HG03575 (cell line): Measurements from ENCODE around the gene NTN4.
"Not testable (repeated sequence)": the region's sequence is repeated elsewhere in the genome, so short reads cannot be mapped to it uniquely, and the experiment has no call there.

Experiments
- ATAC-seq: cut with Tn5 transposase; IDR thresholded peaks from one replicate; pipeline ENCODE4 v1.9.1; 2021; ENCODE audit not compliant: unreplicated experiment, insufficient number of reproducible peaks, low FRiP score; ENCODE audit errors: extremely low read depth

Gene NTN4

DNA sequence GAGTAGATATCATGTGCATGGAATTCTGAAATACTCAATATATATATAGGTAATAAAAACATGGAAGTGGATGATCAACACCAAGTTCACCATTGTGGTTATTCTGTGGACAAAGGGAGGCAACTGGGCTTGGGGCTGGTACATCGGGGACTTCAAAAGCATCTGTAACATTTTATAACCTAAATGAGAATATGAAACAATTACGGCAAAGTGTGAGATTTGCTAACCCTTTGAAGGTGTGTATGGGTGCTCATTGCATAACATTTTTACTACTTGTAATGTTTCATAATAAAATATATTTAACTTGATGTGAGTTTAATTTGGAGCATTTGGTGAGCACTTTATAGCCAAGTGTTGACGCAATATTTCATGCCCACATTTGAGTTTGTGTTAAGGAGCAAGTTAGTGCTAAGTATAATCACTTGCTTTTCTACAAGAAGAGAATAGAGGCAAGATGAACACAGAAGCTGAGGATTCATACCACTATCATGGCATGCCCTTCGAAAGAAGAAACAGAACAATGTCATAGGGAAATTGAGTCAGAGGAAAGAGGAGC is 109.3 kb downstream of the NTN4 start:
- no peak for ATAC-seq

DNA sequence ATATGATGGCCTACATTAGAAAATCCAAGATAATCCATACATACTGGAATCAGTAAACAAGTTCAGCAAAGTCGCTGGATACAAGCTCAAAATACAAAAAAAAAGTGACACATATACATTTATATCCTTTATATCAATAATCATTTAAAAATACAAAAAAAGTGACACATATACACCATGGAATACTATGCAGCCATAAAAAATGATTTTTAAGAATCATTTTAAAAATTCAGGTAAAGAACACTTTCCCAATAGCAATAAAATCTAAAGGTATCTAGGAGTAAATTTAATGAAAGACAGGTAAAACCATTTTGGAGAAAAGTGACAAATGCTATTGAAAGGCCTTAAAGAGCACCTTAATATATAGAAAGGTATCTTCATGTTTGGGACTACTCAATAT is 111.9 kb downstream of the NTN4 start:
- no peak for ATAC-seq

DNA sequence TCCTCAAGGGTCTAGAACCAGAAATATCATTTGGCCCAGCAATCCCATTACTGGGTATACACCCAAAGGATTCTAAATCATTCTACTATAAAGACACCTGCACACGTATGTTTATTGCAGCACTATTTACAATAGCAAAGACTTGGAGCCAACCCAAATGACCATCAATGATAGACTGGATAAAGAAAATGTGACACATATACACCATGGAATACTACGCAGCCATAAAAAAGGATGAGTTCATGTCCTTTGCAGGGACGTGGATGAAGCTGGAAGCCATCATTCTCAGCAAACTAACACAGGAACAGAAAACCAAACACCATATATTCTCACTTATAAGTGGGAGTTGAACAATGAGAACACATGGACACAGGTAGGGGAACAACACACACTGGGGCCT is 112.8 kb downstream of the NTN4 start:
- ATAC-seq = not testable (repeated sequence)

DNA sequence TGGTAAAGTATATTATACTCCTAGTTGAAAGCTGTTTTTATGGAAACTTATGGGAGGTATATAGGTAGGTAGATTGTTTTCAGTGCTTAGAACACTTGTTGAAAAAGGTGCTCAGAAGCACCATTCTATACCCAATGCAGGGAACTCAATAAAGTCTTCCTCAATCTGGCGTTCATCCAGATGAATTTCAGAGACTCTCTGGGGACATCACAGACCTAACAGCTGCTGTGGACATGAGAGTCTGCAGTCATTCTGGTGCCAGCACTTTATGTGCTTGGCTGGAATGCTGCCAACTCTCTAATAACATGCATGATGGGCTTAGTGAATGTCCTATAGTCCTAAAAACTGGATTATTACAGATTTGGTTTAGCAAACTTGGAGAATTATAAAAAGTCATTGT is 115.9 kb downstream of the NTN4 start:
- ATAC-seq = no peak

DNA sequence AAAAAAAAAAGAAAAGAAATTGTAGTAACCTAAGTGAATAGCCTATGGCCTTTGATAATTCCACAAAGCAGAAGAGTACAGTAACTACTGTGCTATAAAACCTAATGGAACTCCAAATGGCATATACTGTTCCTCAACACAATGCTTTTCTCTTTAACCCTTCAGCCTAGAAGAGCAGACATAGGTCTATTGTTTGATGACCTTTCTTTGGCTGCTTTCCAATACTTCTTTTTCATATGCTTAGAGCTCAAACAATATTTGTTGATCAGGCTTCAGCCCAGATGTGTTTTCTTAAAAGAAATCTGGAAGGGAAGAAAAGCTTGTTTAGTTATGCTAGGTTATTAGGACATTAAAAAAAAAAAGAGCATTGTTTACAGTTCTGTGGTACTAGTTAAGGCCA is 116.4 kb downstream of the NTN4 start:
- no peak for ATAC-seq

DNA sequence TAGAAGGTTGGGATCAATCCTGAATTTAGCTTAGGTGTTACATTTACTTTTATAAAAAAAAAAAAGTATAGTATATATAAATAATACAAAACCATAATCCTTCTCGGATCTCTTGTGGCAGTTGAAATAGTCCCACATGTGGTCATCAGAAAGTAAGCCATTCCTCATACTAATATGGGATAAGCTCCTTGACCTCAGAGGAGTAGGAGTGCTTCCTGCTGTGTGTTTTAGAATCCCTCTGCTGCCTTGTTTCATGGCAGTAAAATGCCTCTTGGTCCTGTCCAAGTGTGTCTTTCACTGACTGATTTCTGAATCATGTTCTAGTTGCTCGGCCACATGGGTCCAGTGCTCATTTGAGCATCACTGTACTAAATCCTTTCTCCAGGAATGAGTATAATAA is 117.0 kb downstream of the NTN4 start:
- no peak for ATAC-seq

DNA sequence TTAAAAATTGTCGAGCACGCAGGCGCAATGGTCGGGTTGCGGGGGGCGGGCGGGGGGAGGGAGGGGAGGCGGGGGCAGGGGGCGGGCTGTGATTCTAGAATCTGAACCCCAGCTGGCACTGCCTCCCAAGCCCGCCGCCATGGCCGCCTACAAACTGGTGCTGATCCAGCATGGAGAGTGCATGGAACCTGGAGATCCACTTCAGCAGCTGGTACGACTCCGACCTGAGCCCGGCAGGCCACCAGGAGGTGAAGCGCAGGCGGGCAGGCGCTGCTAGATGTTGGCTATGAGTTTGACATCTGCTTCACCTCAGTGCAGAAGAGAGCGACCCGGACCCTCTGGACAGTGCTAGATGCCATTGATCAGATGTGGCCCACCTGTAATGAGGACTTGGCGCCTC is 118.4 kb downstream of the NTN4 start:
- no peak for ATAC-seq

DNA sequence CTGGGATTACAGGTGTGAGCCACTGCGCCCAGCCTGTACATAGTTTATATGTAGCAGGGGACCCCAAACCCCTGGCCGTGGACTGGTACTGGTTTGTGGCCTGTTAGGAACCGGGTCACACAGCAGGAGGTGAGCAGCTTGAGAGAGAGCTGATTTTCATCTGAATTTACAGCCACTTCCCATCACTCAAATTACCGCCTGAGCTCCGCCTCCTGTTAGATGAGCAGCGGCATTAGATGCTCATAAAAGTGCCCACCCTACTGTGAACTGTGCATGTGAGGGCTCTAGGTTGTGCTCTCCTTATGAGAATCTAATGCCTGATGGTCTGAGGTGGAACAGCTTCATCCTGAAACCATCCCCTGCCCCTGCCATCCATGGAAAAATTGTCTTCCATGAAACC is 119.3 kb downstream of the NTN4 start:
- ATAC-seq = no peak

DNA sequence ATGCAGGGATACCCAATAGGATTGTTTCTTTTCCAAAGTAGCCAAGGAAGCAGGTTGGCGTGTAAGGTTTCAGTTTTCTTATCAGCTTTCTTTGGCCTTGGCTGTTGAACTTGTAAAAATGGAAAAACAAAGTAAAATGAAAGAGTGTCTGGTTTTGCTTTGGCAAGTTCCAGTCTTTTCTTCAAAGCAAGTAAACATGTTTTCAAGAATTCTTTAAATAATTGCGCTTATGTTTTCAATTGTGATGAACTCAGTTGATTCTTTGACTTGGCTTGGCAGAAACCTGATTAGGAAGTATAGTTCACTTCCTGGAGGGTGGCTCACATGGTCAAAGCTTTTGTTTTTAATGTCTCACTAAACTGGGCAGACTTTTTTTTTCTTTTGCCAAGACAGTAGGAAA is 127.0 kb downstream of the NTN4 start:
- ATAC-seq = no peak

DNA sequence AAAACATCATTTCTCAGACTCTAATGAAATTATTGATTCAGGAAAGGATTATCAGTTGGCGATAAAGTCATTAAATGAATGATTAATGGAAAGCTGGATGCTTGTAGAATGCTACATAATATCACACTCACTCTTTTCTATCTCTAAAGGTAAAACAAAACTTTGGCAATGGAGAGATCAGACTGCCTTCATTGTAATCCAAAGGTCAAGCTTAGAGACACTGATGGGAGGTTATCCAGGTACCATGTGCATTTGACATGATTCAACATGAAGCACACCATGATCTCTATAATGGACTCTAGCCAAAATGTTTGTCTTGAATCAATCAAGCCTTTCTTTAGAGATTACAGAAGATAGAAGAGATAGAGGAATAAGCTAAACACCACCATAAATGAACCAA is 129.2 kb downstream of the NTN4 start:
- ATAC-seq = no peak

DNA sequence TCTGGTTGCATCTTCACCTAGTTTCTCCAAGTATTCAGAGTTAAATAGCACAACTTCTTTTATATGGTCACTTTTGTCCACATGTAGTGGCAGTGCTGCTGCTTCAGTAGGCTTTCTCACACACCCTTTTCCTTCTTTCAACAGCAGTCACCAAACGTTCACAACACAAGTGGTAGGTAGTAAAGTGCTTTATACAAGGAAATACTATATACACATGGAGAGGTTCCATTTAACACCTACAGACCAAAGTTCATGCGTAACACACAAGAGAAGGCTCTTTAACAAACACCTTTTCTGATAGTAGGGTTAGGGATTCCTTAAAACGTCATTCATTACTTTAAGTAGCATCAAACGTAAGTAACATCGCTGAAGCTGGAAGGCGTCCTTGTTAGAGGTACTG is 132.2 kb downstream of the NTN4 start:
- ATAC-seq = no peak

DNA sequence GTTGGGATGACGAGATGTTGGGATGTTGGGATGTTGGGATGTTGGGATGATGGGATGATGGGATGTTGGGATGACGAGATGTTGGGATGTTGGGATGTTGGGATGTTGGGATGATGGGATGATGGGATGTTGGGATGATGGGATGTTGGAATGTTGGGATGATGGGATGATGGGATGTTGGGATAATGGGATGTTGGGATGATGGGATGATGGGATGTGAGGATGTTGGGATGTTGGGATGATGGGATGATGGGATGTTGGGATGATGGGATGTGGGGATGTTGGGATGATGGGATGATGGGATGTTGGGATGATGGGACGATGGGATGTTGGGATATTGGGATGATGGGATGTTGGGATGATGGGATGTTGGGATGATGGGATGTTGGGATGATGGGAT is 135.9 kb downstream of the NTN4 start:
- ATAC-seq = not testable (repeated sequence)

DNA sequence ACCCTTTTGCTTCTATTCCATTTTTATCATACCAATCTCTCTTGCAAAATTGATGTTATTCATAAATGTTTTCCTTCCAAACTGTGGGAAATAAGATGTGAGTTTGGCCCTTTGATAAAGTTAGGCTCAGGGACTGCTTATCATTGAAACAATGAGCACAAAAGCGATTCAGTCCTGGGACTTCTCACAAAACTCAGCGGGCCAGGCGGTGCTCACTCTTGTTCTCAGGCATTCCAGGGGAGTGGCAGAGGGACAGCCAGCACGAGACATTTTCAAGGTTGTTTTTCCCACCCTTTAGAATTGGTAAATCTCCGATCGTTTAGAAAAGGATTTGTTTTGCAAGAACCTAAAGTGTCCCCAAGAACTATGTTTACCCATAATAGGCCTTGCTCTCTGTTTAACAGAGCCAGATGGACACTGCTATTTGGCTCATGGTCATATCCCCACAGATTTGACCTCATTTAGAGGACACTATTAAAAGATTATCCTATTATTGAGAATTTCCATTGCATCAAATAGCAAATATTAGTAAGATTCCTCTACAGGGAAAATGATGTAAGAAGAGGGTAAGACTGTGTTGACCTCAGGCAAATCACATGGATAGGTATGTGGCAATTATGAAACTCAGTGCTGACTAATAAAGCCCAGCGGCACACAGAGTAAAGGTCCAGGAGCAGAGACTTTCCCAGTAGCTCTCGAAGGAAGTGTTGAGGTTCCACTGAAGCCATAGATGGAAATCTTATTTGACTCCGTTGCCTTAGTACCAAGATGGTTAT is 136.6 kb downstream of the NTN4 start:
- no peak for ATAC-seq

DNA sequence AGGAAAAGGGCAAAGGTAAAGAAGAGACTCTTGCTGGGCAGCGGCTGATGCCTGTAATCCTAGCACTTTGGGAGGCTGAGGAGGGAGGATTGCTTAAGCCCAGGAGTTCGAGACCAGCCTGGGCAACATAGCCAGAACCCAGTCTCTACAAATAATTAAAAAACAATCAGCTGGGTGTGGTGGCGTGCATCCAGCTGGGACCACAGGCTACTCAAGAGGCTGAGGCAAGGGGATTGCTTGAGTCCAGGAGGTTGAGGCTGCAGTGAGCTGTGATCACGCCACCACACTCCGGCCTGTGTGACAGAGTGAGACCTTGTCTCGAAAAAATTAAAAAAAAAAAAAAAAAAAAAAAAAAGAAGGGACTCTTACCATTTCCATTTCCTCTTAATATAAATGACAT is 138.9 kb downstream of the NTN4 start:
- ATAC-seq = no peak

DNA sequence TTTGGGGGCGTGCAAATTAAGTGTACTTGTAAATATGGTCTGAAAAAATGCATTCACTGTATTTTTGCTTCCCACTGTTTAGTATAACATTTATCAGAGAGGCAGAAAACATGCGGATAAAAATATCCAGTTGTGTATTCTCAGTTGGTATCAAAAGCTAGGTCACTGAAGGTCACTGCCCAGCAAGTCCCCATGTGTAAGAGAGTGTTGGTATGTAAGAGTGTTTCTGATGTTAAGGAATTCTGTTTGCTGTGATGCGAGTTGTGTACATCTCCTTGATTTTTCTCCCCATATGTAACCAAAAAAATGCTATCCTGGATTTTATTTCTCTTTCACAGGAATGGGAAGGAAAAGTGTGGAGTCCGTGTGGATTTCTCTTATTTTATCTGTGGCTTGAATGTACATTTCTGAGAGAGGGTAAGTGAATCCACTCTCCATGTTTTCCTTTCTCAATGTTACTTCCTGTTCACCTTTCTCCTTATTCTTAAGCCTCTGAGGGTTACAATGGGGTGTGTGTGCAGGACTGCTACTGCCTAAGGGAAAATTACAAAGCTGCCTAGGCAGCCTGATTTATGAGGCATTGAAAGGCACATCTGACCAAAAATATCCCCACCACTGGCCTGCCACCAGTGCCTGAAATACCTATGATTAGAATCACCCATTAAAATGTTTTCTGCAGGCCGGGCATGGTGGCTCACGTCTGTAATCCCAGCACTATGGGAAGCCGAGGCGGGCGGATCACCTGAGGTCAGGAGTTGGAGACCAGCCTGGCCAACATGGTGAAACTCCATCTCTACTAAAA is 141.4 kb downstream of the NTN4 start:
- ATAC-seq = no peak

DNA sequence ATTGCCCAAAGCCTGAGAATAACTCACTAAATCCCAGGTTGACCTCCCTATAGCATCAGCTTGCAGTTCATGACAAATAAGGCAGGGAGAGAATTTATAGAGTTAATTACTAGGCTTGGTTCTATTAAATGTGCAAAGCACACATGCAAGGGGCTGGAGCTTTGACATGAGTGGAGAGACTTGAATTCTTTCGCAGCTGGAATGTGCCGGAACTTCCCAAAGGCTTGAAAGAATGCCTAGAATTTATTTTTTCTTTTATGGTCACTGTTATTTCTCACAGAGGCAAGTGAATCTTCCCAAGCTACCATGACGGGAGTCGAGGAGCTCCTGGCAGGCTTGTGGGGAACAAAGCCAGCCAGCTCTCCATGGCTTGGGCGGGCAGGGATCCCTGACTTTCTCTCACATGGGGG is 143.8 kb downstream of the NTN4 start:
- no peak for ATAC-seq

DNA sequence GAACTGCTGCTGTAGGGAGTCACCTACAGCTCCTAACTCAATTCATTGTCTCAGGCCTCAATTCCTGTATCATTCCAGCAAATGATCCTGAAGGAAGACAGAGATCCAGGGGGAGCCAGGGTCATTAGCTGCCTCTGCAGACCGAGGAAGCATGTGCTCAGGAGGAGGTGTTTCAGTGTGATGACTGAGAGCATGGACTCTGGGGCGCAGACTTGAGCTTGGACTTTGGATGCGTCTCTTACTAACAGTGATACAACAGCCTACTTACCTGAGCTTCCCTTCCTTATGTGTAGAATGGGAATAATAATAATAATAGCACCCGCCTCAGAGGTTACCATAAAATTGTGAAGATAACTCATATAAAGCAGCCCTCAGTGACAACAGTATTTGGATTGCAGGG is 147.3 kb downstream of the NTN4 start:
- no peak for ATAC-seq

DNA sequence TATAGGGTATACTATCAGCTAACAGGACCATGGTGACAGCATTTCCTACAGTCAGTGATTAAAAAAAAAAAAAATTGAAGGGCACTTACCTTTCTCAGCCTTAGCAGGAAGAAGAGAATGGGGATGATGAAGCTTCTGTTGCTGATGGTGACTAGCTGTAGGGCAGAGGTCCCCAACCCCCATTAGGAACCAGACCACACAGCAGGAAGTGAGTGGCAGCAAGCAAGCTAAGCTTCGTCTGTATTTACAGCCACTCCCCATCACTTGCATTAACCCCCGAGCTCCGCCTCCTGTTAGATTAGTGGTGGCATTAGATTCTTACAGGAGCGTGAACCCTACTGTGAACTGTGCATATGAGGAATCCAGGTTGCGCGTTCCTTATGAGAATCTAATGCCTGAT is 148.0 kb downstream of the NTN4 start:
- no peak for ATAC-seq

DNA sequence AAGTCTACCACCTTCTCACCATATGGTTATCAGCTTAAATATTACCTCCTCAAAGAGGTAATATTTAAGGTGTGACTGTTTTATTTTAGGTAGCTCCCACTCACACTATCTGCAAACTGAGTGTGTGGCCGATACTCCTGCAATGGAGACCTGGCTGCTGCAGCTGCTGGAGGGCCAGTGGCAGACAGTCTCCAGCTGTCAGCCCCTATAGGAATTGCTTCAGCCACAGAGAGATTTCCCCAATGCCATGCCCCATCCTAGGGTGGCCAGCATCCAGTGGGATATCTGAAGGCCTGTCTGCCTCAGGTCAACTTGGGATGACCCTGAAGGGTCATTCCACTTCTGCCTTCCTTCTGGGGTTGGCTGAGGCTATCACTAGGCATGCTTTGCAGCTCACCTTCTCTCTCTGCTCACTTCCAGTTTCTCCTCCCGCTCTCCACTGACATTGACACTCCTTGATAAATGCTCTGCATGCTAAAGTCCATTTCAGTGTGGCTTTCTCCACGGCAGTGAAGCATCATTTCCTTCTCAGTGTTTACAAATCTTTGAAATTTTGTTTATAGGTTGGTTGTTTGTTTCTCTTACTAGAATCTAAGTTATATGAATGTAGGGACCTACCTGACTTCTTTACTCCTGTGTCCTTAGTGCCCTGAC is 149.1 kb downstream of the NTN4 start:
- no peak for ATAC-seq

DNA sequence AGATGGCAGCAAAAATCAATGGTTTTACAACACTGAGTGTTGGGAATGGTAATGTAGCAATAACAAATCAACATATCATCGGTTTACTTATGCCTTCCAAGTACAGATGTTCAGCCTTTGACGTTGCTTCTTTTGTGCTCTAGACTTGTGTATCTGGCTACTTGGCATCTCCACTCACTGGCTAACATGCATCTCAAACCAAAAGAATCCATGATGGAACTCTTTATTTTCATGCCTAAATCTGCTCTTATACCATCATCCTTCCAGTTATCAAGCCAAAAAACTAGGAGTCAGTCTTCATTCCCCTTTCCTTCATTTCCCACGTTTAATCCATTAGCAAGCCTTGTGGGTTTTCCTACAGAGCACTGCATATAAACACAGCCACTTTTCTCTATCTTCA is 150.0 kb downstream of the NTN4 start:
- ATAC-seq = no peak
